Melanocyte of skin (primary cell): ENCODE measurements around the gene RHAG. TPM values are rescaled to one million over a fixed set of nuclear protein-coding genes. Genes with fewer than 3 reads are reported as not detected.

Experiments
- total RNA-seq, 2 donors: library from RNA; depleted of rRNA; stranded (reverse); fragments of >200 nt; gene quantifications; 2 replicates each; pipeline ENCODE4 v1.2.3, GENCODE V29; 2012

RHAG gene
- total RNA-seq: not detected

DNA sequence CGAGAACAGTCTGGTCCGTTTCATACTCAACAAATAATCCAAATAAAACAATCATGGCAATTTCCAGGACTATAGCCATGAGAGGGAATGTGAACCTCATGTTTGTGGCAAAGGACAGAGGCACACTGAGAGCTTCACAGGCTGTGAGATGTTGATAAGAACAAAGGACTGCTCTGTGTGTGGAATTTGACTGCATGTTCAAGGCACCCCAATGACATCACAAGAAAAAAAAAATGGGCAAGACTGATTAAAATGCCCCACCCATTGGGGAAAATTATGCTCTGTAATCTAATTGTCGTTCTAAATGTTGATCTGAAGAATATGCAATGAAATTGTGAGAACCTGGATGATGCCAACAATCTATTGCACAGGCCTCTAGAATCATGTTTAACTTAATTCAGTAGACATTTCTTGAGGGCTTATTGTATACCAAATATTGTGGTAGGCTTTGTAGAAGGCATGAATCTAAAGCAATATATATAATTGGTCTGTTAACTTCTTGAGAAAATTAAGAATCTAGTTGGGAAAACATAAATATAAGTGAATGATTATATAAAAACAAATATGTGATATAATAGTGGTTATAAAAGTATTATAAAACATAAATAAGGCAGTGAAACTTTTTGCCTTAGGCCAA lies at the start of gene RHAG:
TSS of gene RHAG (minus strand) at position 127 of the 637 bp plus-strand sequence. CDS start at position 100, 27 bp downstream.

Other genes with a start within 250 kb of the RHAG start
- gene MMUT, start 173.6 kb downstream of the RHAG start, total RNA-seq: 10 to 100 TPM; 12.7 to 15.5 TPM
- 1 to 10 TPM; 6.2 to 8.3 TPM for gene CENPQ, start 173.5 kb downstream of the RHAG start, total RNA-seq
- gene GLYATL3, start 136.9 kb downstream of the RHAG start, total RNA-seq: not detected
- gene C6orf141, start 86.2 kb downstream of the RHAG start, total RNA-seq: not detected
- gene CRISP2, start 76.7 kb upstream of the RHAG start, total RNA-seq: not detected
- gene CRISP3, start 107.5 kb upstream of the RHAG start, total RNA-seq: not detected
- gene PGK2, start 150.4 kb upstream of the RHAG start, total RNA-seq: not detected
- gene CRISP1, start 229.7 kb upstream of the RHAG start, total RNA-seq: not detected